ENCODE data around the gene ZKSCAN5. TPM values are rescaled to one million over a fixed set of nuclear protein-coding genes. Genes with fewer than 3 reads are reported as not detected.
"Not testable (repeated sequence)": the region's sequence is repeated elsewhere in the genome, so short reads cannot be mapped to it uniquely, and the experiment has no call there.

ZKSCAN5 gene
- total RNA-seq, 1 experiment from 2014 or later: 13.2 TPM

DNA sequence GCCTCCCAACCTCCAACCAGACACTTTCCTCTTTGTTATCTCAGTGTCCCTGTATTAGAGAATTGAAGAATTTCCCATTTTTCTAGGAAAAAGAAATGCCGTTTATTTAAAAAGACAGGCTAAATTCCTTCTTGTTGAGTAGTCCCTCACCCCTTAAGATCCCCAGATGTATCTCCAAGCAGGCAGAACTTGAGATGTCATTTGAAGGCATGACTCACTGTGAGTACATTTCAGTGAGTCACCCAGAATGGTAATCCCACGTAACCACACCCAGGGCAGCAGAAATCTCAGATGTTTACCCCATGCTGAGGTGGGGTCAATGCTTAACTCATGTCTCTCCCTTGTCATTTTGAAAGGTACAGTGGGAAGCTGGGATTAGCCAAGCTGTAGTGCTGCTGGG is 58.4 kb downstream of the ZKSCAN5 start:
- Histone ChIP-seq H3K36me3 (ENCODE audit: low read depth) (peaks cover 18% of the 10 kb centered on the region; the same call in 1 of the 2 replicates), H3K4me1 (replicated peaks; ENCODE audit: insufficient read depth) (peaks cover 30% of the 10 kb centered on the region), H3K4me2 (peak overlapping the region; percentile 57), H2AFZ (no peak overlapping the region), H4K20me1 (ENCODE audit: insufficient read depth) (no peaks in the 10 kb centered on the region), H3K79me2 (ENCODE audit: low read depth) (peaks cover 18% of the 10 kb centered on the region), H3K9me2 (ENCODE audit: insufficient read depth) (no peaks in the 10 kb centered on the region), H3K27me3 (ENCODE audit: insufficient read depth, low read depth) (no peaks in the 10 kb centered on the region), H3K9me3 (ENCODE audit: insufficient read depth, low read depth) (no peaks in the 10 kb centered on the region), H3F3A (ENCODE audit: insufficient read depth, low read depth) (peaks cover 25% of the 10 kb centered on the region), H3K4me3 (no peak overlapping the region), H3K27ac (peak overlapping the region; percentile 60)
- CTCF ChIA-PET: no interaction called here
- intact Hi-C loops (cut with micrococcal nuclease; ENCODE audit: unreplicated experiment): loop anchor here (2.0 kb wide), 3 partner anchors 54 to 276 kb away; partner anchors contain the start of genes ZKSCAN5 and ZSCAN25
- TF ChIP-seq CTCF (conservative IDR thresholded peaks at IDR 0.05) (no peak), EZH2 (IDR thresholded peaks at IDR 0.05; ENCODE audit: low read depth) (no peak)
- POLR2A ChIA-PET (ENCODE audit: unreplicated experiment): no interaction called here
- BruUV-seq (replicated peaks): no TSS peak
- peak; percentile 80 to 95 for DNase-seq

- Histone ChIP-seq H3K9me2 (ENCODE audit: insufficient read depth) (no peaks in the 10 kb centered on the region), H3K4me3 (no peak overlapping the region), H4K20me1 (ENCODE audit: insufficient read depth) (no peaks in the 10 kb centered on the region), H3K27ac (peak overlapping the region; percentile 42; the same call in 1 of the 2 replicates), H3K79me2 (ENCODE audit: low read depth) (peaks cover 18% of the 10 kb centered on the region), H3F3A (ENCODE audit: insufficient read depth, low read depth) (peaks cover 21% of the 10 kb centered on the region), H2AFZ (no peak overlapping the region), H3K4me1 (replicated peaks; ENCODE audit: insufficient read depth) (peaks cover 30% of the 10 kb centered on the region), H3K27me3 (ENCODE audit: insufficient read depth, low read depth) (no peaks in the 10 kb centered on the region), H3K36me3 (ENCODE audit: low read depth) (peaks cover 18% of the 10 kb centered on the region; the same call in 1 of the 2 replicates), H3K9me3 (ENCODE audit: insufficient read depth, low read depth) (no peaks in the 10 kb centered on the region), H3K4me2 (no peak overlapping the region)
- intact Hi-C loops (cut with micrococcal nuclease; ENCODE audit: unreplicated experiment): loop anchor here (2.0 kb wide), 3 partner anchors 53 to 275 kb away; partner anchors contain the start of genes ZKSCAN5 and ZSCAN25
- CTCF ChIA-PET: no interaction called here
- TF ChIP-seq CTCF (conservative IDR thresholded peaks at IDR 0.05): no peak
- no peak for TF ChIP-seq EZH2 (IDR thresholded peaks at IDR 0.05; ENCODE audit: low read depth)
- POLR2A ChIA-PET (ENCODE audit: unreplicated experiment): no interaction called here
- no TSS peak for BruUV-seq (replicated peaks)
- DNase-seq: peak in 1 of 2 experiments; percentile 56
These were observed 59.2 kb downstream of the ZKSCAN5 start for GRCh38 chr7:99563650-99564049.

DNA sequence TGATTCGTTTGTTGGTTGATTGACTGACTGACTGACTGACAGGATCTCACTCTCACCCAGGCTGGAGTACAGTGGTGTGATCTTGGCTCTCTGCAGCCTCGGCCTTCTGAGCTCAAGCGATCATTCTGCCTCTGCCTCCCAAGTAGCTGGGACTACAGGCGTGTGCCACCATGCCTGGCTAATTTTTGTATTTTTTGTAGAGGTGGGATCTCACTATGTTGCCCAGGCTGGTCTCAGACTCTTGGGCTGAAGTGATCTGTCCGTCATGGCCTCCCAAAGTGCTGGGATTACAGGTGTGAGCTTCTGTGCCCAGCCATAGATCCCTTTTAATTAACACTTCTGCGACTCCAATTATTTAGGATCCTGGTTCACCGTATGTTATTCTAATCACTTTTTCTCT is 64.3 kb downstream of the ZKSCAN5 start:
- intact Hi-C loops (cut with micrococcal nuclease; ENCODE audit: unreplicated experiment); POLR2A ChIA-PET (ENCODE audit: unreplicated experiment); H3K36me3 ChIP-seq (ENCODE audit: low read depth): not testable (repeated sequence)

DNA sequence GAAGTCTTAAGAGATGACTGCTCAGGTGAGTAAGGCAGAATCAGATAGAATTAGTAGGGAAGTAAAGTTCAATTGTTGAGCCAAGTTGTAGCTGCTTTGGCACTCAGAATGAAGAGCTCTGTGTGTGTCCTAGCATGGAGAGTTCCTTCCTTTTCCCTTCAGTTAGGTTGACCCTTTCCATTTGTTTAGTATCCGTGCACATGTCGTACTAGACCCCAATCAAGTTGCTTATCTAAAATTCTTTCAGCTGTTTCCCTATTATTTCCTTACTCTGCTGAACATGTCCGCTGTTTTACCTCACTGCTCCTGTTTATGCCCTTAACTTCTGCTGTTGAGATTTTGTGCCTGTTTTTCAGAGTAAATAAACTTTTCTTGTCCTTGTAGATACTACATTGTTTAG is 67.3 kb downstream of the ZKSCAN5 start:
- CTCF ChIA-PET: no interaction called here
- Histone ChIP-seq H3K4me3 (no peak overlapping the region), H3K27me3 (ENCODE audit: insufficient read depth, low read depth) (no peaks in the 10 kb centered on the region), H3K9me3 (ENCODE audit: insufficient read depth, low read depth) (no peaks in the 10 kb centered on the region), H2AFZ (no peak overlapping the region), H3K79me2 (ENCODE audit: low read depth) (no peaks in the 10 kb centered on the region), H3K36me3 (ENCODE audit: low read depth) (no peaks in the 10 kb centered on the region), H3K9me2 (ENCODE audit: insufficient read depth) (no peaks in the 10 kb centered on the region), H3K4me1 (replicated peaks; ENCODE audit: insufficient read depth) (no peaks in the 10 kb centered on the region), H3F3A (ENCODE audit: insufficient read depth, low read depth) (no peaks in the 10 kb centered on the region), H4K20me1 (ENCODE audit: insufficient read depth) (no peaks in the 10 kb centered on the region), H3K27ac (no peak overlapping the region), H3K4me2 (no peak overlapping the region)
- no peak for TF ChIP-seq CTCF (conservative IDR thresholded peaks at IDR 0.05)
- POLR2A ChIA-PET (ENCODE audit: unreplicated experiment): no interaction called here
- BruUV-seq (replicated peaks): no TSS peak
- intact Hi-C loops (cut with micrococcal nuclease; ENCODE audit: unreplicated experiment): no loop called here
- no peak for DNase-seq

More for the DNA sequence above, 64.3 kb downstream of the ZKSCAN5 start:
- H3K4me3 ChIP-seq; CTCF ChIA-PET; DNase-seq; BruUV-seq (replicated peaks); H3F3A ChIP-seq (ENCODE audit: insufficient read depth, low read depth); H3K9me3 ChIP-seq (ENCODE audit: insufficient read depth, low read depth); H4K20me1 ChIP-seq (ENCODE audit: insufficient read depth); H3K4me1 ChIP-seq (replicated peaks; ENCODE audit: insufficient read depth); H3K4me2 ChIP-seq; H2AFZ ChIP-seq; H3K79me2 ChIP-seq (ENCODE audit: low read depth); H3K27me3 ChIP-seq (ENCODE audit: insufficient read depth, low read depth); H3K27ac ChIP-seq; H3K9me2 ChIP-seq (ENCODE audit: insufficient read depth): not testable (repeated sequence)
